WTC11 (cell line): ENCODE measurements around the gene RTN3. TPM values are rescaled to one million over a fixed set of nuclear protein-coding genes. Genes with fewer than 3 reads are reported as not detected.

Experiments
- ARID4B ChIP-seq: sonication (generic); formaldehyde crosslinking; IDR thresholded peaks from 2 replicates; pipeline ENCODE4 v1.8.0; 2023; ENCODE audit warnings: missing genetic modification reagents, mild to moderate bottlenecking, borderline replicate concordance
- ATF2 ChIP-seq: sonication (generic); formaldehyde crosslinking; IDR thresholded peaks from 2 replicates; pipeline ENCODE4 v1.8.1; 2022; ENCODE audit warnings: low read depth, missing genetic modification reagents, borderline replicate concordance
- ATF3 ChIP-seq: sonication (generic); formaldehyde crosslinking; conservative IDR thresholded peaks from 2 replicates; pipeline ENCODE4 v1.8.1; 2022; ENCODE audit warnings: mild to moderate bottlenecking, missing genetic modification reagents
- CREM ChIP-seq: sonication (generic); formaldehyde crosslinking; IDR thresholded peaks from 2 replicates; pipeline ENCODE4 v1.8.1; 2022; ENCODE audit warnings: mild to moderate bottlenecking, missing genetic modification reagents, moderate library complexity
- E2F1 ChIP-seq: sonication (generic); formaldehyde crosslinking; IDR thresholded peaks from 2 replicates; pipeline ENCODE4 v1.8.0; 2022; ENCODE audit warnings: mild to moderate bottlenecking, missing genetic modification reagents
- E2F4 ChIP-seq: sonication (generic); formaldehyde crosslinking; IDR thresholded peaks from 2 replicates; pipeline ENCODE4 v1.8.1; 2022; ENCODE audit warnings: low read depth, mild to moderate bottlenecking, moderate library complexity, missing genetic modification reagents, borderline replicate concordance
- EMX1 ChIP-seq: fragments of 250-450 bp; sonication (Bioruptor Pico); IDR thresholded peaks from 2 replicates; pipeline ENCODE4 v1.8.0; 2021; ENCODE audit warnings: mild to moderate bottlenecking
- ERG ChIP-seq: fragments of 250-450 bp; sonication (Bioruptor Pico); IDR thresholded peaks from 2 replicates; pipeline ENCODE4 v1.8.0; 2021; ENCODE audit warnings: mild to moderate bottlenecking
- ESRRA ChIP-seq: sonication (generic); formaldehyde crosslinking; IDR thresholded peaks from 2 replicates; pipeline ENCODE4 v1.8.1; 2022; ENCODE audit warnings: mild to moderate bottlenecking, missing genetic modification reagents, borderline replicate concordance
- FOXK1 ChIP-seq: sonication (generic); formaldehyde crosslinking; IDR thresholded peaks from 2 replicates; pipeline ENCODE4 v1.8.0; 2022; ENCODE audit warnings: mild to moderate bottlenecking, moderate library complexity, missing genetic modification reagents
- GABPB1 ChIP-seq: sonication (generic); formaldehyde crosslinking; IDR thresholded peaks from 2 replicates; pipeline ENCODE4 v1.8.1; 2023; ENCODE audit warnings: mild to moderate bottlenecking, missing genetic modification reagents
- IRF1 ChIP-seq: sonication (generic); formaldehyde crosslinking; IDR thresholded peaks from 2 replicates; pipeline ENCODE4 v1.8.0; 2023; ENCODE audit warnings: missing genetic modification reagents
- NR3C1 ChIP-seq: sonication (generic); formaldehyde crosslinking; conservative IDR thresholded peaks from 2 replicates; pipeline ENCODE4 v1.8.1; 2023; ENCODE audit warnings: low read depth, mild to moderate bottlenecking, missing genetic modification reagents
- SOX15 ChIP-seq: fragments of 250-450 bp; sonication (Bioruptor Pico); IDR thresholded peaks from 2 replicates; pipeline ENCODE4 v1.9.0; 2021; ENCODE audit warnings: mild to moderate bottlenecking
- ZBTB21 ChIP-seq: sonication (generic); formaldehyde crosslinking; IDR thresholded peaks from 2 replicates; pipeline ENCODE4 v1.8.1; 2023; ENCODE audit warnings: mild to moderate bottlenecking, missing genetic modification reagents, borderline replicate concordance
- ZBTB43 ChIP-seq: sonication (generic); formaldehyde crosslinking; IDR thresholded peaks from 2 replicates; pipeline ENCODE4 v1.8.1; 2023; ENCODE audit warnings: mild to moderate bottlenecking, missing genetic modification reagents
- ZMAT4 ChIP-seq: fragments of 250-450 bp; sonication (Bioruptor Pico); IDR thresholded peaks from 2 replicates; pipeline ENCODE4 v1.9.0; 2021; ENCODE audit warnings: mild to moderate bottlenecking
- ZNF138 ChIP-seq: sonication (generic); formaldehyde crosslinking; conservative IDR thresholded peaks from 2 replicates; pipeline ENCODE4 v1.8.1; 2022; ENCODE audit warnings: mild to moderate bottlenecking, moderate library complexity, missing genetic modification reagents
- ZNF232 ChIP-seq: sonication (generic); formaldehyde crosslinking; IDR thresholded peaks from 2 replicates; pipeline ENCODE4 v1.8.0; 2022; ENCODE audit warnings: mild to moderate bottlenecking, missing genetic modification reagents
- ZNF281 ChIP-seq: sonication (generic); formaldehyde crosslinking; IDR thresholded peaks from 2 replicates; pipeline ENCODE4 v1.8.0; 2023; ENCODE audit warnings: mild to moderate bottlenecking, missing genetic modification reagents
- ZNF396 ChIP-seq: fragments of 250-450 bp; sonication (Bioruptor Pico); IDR thresholded peaks from 2 replicates; pipeline ENCODE4 v1.8.0; 2021; ENCODE audit warnings: mild to moderate bottlenecking, moderate library complexity, borderline replicate concordance
- total RNA-seq: library from RNA; stranded (reverse); gene quantifications from 3 replicates; pipeline ENCODE4 v1.2.3, GENCODE V29; 2021

RTN3 gene
- total RNA-seq, 1 experiment from 2014 or later, result 159 TPM

GRCh38 chr11:63671322-63672155, 9.8 kb upstream of the RTN3 start, which contains the start of gene ATL3 (continued):
- TF ChIP-seq ARID4B (CRISPR knock-in tag) (peak; percentile 100), ZMAT4 (no peak), FOXK1 (CRISPR knock-in tag) (peak; percentile 100), GABPB1 (CRISPR knock-in tag) (no peak), E2F4 (peak; percentile 100), ZNF232 (CRISPR knock-in tag) (peak; percentile 100), SOX15 (CRISPR knock-in tag) (no peak), ZBTB21 (CRISPR knock-in tag) (peak; percentile 99), ZNF138 (CRISPR knock-in tag) (peak; percentile 100), IRF1 (CRISPR knock-in tag) (peak; percentile 100), ERG (CRISPR knock-in tag) (peak; percentile 67; the same call in 1 of the 2 replicates), E2F1 (CRISPR knock-in tag) (peak; percentile 100), ZBTB43 (CRISPR knock-in tag) (peak; percentile 100), ZNF396 (no peak), ESRRA (CRISPR knock-in tag) (peak; percentile 100), EMX1 (CRISPR knock-in tag) (no peak), ZNF281 (CRISPR knock-in tag) (peak; percentile 100), NR3C1 (CRISPR knock-in tag) (peak; percentile 98), ATF2 (peak; percentile 100), ATF3 (CRISPR knock-in tag) (peak; percentile 100), CREM (CRISPR knock-in tag) (peak; percentile 97)
